Endothelial cell of umbilical vein (primary cell): ENCODE measurements around the gene CCNL2. TPM values are rescaled to one million over a fixed set of nuclear protein-coding genes. Genes with fewer than 3 reads are reported as not detected.

Source experiments
- BruUV-seq: library from RNA; stranded (reverse); fragments of 400-500 nt; replicated peaks from 2 replicates; lab custom pipeline; 2021; lab: Mats Ljungman, UMichigan
- CTCF ChIA-PET: fragments of 300-600, 350-600 bp; sonication (Branson Sonifier 250); formaldehyde crosslinking; loops from one replicate; lab custom pipeline; 2021; ENCODE audit warnings: antibody characterized with exemption, inconsistent platforms; lab: Charles Lee
- POLR2A ChIA-PET: fragments of 300-600, 350-600 bp; sonication (Branson Sonifier 250); formaldehyde crosslinking; loops from one replicate; lab custom pipeline; 2021; ENCODE audit warnings: antibody characterized with exemption, inconsistent platforms; lab: Charles Lee
- DNase-seq: peaks from one replicate; pipeline ENCODE4 v3.0.0-alpha.2; 2011; ENCODE audit warnings: low read depth, low spot score
- FAIRE-seq: peaks from 2 replicates; lab custom pipeline; 2011; peaks lifted over from hg19 to GRCh38; lab: Jason Lieb, UNC
- H2AFZ ChIP-seq: 2 replicates; pipeline ENCODE4 v1.6.0; 2012; ENCODE audit warnings: low read depth, low read length, control low read depth, inconsistent platforms
- H3K27ac ChIP-seq: 2 replicates; pipeline ENCODE4 v1.5.1; 2011; ENCODE audit warnings: low read depth, mild to moderate bottlenecking, control low read depth, low read length, moderate library complexity; ENCODE audit not compliant: insufficient read depth
- H3K27me3 ChIP-seq, 2 experiments: 2 replicates each; pipeline versions ENCODE4 v1.6.0 to v1.6.1; 2011; ENCODE audit warnings: low read length in 2 of 2, mixed read lengths in 1 of 2; ENCODE audit not compliant: control insufficient read depth in 2 of 2, insufficient read depth in 2 of 2
- H3K36me3 ChIP-seq, 2 experiments: 2 replicates in 1 of 2; 3 replicates in 1 of 2; pipeline ENCODE4 v1.5.1; 2011; ENCODE audit warnings: low read length in 2 of 2, mild to moderate bottlenecking in 1 of 2, moderate library complexity in 1 of 2; ENCODE audit not compliant: control insufficient read depth in 2 of 2, insufficient read depth in 2 of 2; ENCODE audit errors: extremely low read depth in 1 of 2
- H3K4me1 ChIP-seq: 3 replicates; pipeline ENCODE4 v1.5.1; 2011; ENCODE audit warnings: mild to moderate bottlenecking, low read length; ENCODE audit not compliant: control insufficient read depth, insufficient read depth; ENCODE audit errors: extremely low read depth
- H3K4me2 ChIP-seq: 2 replicates; pipeline ENCODE4 v1.6.1; 2011; ENCODE audit warnings: low read length, control low read depth, mixed read lengths; ENCODE audit not compliant: insufficient read depth
- H3K4me3 ChIP-seq, 3 experiments: fragments of 200-600 bp in 1 of 3; sonication (generic), shearing (Covaris generic) in 1 of 3; replicated peaks in 1 of 3; 2 replicates each; pipeline ENCODE4 v1.5.1; 2011 to 2016; ENCODE audit warnings: control low read depth in 3 of 3, low read length in 3 of 3, mild to moderate bottlenecking in 2 of 3, inconsistent platforms in 1 of 3, low read depth in 1 of 3, moderate library complexity in 1 of 3; ENCODE audit not compliant: insufficient read depth in 1 of 3
- H3K79me2 ChIP-seq: 2 replicates; pipeline ENCODE4 v1.6.0; 2012; ENCODE audit warnings: low read length, inconsistent platforms; ENCODE audit not compliant: control insufficient read depth, insufficient read depth
- H3K9ac ChIP-seq: replicated peaks from 2 replicates; pipeline ENCODE3; 2011; ENCODE audit warnings: low read length, control low read depth; ENCODE audit not compliant: insufficient read depth; ENCODE audit errors: extremely low read depth
- H3K9me1 ChIP-seq: replicated peaks from 3 replicates; pipeline ENCODE4 v1.6.0; 2011; ENCODE audit warnings: mild to moderate bottlenecking, low read length; ENCODE audit not compliant: control insufficient read depth, insufficient read depth; ENCODE audit errors: extremely low read depth
- H3K9me3 ChIP-seq: replicated peaks from 2 replicates; pipeline ENCODE4 v1.5.1; 2012; ENCODE audit warnings: low read length, inconsistent platforms; ENCODE audit not compliant: control insufficient read depth, insufficient read depth
- H4K20me1 ChIP-seq: replicated peaks from 2 replicates; pipeline ENCODE3; 2011; ENCODE audit warnings: mild to moderate bottlenecking, low read length; ENCODE audit not compliant: control insufficient read depth, insufficient read depth; ENCODE audit errors: extremely low read depth
- EZH2 ChIP-seq: IDR thresholded peaks from 2 replicates; pipeline ENCODE4 v1.6.1; 2012; ENCODE audit warnings: borderline replicate concordance, low read depth, mild to moderate bottlenecking, moderate library complexity, low read length, inconsistent platforms; ENCODE audit not compliant: severe bottlenecking
- FOS ChIP-seq: IDR thresholded peaks from 2 replicates; pipeline ENCODE4 v1.6.1; 2011; ENCODE audit warnings: mild to moderate bottlenecking, low read length, moderate library complexity, borderline replicate concordance; ENCODE audit not compliant: insufficient read depth
- GATA2 ChIP-seq: IDR thresholded peaks from 2 replicates; pipeline ENCODE4 v1.7.0; 2011; ENCODE audit warnings: low read depth, mild to moderate bottlenecking, moderate library complexity, mixed read lengths, low read length; ENCODE audit not compliant: insufficient read length, insufficient read depth
- JUN ChIP-seq: IDR thresholded peaks from 2 replicates; pipeline ENCODE4 v1.6.1; 2011; ENCODE audit warnings: borderline replicate concordance, low read depth; ENCODE audit not compliant: insufficient read length, insufficient read depth
- MYC ChIP-seq: IDR thresholded peaks from one replicate; pipeline ENCODE4 v1.6.1; 2011; ENCODE audit warnings: mild to moderate bottlenecking, low read depth, low read length
- POLR2A ChIP-seq: IDR thresholded peaks from 2 replicates; pipeline ENCODE4 v1.6.1; 2012; ENCODE audit warnings: low read depth, mild to moderate bottlenecking, control low read depth, low read length
- POLR2AphosphoS5 ChIP-seq: IDR thresholded peaks from 2 replicates; pipeline ENCODE4 v1.6.1; 2012; ENCODE audit warnings: low read depth, mild to moderate bottlenecking, control low read depth, low read length, moderate library complexity; ENCODE audit not compliant: insufficient read depth
- dilution Hi-C: fragments of 300-500 bp; cut with MboI; formaldehyde crosslinking; loops from one replicate; pipeline ENCODE4 v1.15.0; 2019; ENCODE audit warnings: low sequenced_read_pairs; ENCODE audit not compliant: extremely low pct_ligation_motif_present
- intact Hi-C: fragments of 100-400 bp; cut with micrococcal nuclease; formaldehyde crosslinking; loops from one replicate; pipeline ENCODE4 v1.10.0; 2022
- polyA plus RNA-seq, 4 experiments: library from polyadenylated mRNA; depleted of rRNA in 3 of 4; stranded (reverse) in 3 of 4; unstranded in 1 of 4; fragments of >200 nt; gene quantifications; 2 replicates each; pipeline versions ENCODE4 v1.2.1 to v1.2.3, GENCODE V29; 2011 to 2012; ENCODE audit warnings: missing spikeins in 1 of 4
- total RNA-seq: library from RNA; stranded (reverse); gene quantifications from 2 replicates; pipeline ENCODE4 v1.2.3, GENCODE V29; 2021
- TF ChIP-seq, protein P1 (sequence below), 2 donors: IDR thresholded peaks; 1 replicate in 1 of 2; 2 replicates in 1 of 2; pipeline ENCODE4 v1.5.1; 2011; ENCODE audit warnings: low read length in 2 of 2, mild to moderate bottlenecking in 2 of 2, moderate library complexity in 2 of 2, control low read depth in 1 of 2, inconsistent platforms in 1 of 2, low read depth in 1 of 2; ENCODE audit not compliant: insufficient read depth in 1 of 2; ENCODE audit errors: extremely low read depth in 1 of 2
- TF ChIP-seq, protein P2 (sequence below): IDR thresholded peaks from 2 replicates; pipeline ENCODE4 v1.6.1; 2011; ENCODE audit not compliant: insufficient read depth, insufficient read length

The CCNL2 gene
- total and polyA plus RNA-seq, 2 donors (not counting 3 experiments of a cell fraction or from before 2014, with no cell fraction given), result 188 to 209 TPM

DNA sequence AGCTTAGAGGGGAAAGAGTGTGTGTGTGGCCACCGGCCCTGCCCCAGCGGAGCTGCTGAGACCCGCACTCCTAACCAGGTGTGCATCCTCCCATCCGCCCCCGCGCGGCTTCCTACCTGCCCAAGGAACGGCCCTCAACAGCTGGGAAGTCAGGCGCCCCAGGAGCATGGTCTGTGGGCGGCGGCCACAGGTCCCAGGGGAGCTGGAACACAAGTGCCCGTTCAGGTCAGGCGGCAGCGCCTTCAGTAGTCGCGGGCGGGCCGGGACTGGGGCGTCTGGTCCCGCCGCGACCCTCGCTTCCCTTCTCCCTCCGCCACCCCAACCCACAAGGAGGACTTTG is 24.6 kb downstream of the CCNL2 start:
- Histone ChIP-seq H2AFZ (peak overlapping the region; percentile 62), H3K79me2 (peaks cover 19% of the 10 kb centered on the region), H3K9me1 (no peaks in the 10 kb centered on the region), H3K27ac (peak overlapping the region; percentile 71), H3K4me2 (peak overlapping the region; percentile 84), H3K27me3 (no peaks in the 10 kb centered on the region), H3K4me3 (peak overlapping the region; percentile 81 to 88 (median 84)), H3K4me1 (peaks cover 13% of the 10 kb centered on the region), H3K9me3 (no peaks in the 10 kb centered on the region), H3K36me3 (peaks cover 0 to 3% of the 10 kb centered on the region in 2 experiments), H4K20me1 (no peaks in the 10 kb centered on the region), H3K9ac (peak overlapping the region; percentile 95)
- BruUV-seq, result no TSS peak
- intact Hi-C loops (loop anchor here (2.0 kb wide), 2 partner anchors 50 to 66 kb away; partner anchors contain the start of genes CPTP and INTS11), dilution Hi-C loops (no loop called here)
- no peak for DNase-seq
- POLR2A ChIA-PET, result interaction anchor here (1.4 kb wide), 1 partner anchor 33 kb away, joined by 4 read pairs; the partner anchor contains the start of gene MRPL20
- TF ChIP-seq POLR2AphosphoS5, result no peak
- TF ChIP-seq, protein P1, sequence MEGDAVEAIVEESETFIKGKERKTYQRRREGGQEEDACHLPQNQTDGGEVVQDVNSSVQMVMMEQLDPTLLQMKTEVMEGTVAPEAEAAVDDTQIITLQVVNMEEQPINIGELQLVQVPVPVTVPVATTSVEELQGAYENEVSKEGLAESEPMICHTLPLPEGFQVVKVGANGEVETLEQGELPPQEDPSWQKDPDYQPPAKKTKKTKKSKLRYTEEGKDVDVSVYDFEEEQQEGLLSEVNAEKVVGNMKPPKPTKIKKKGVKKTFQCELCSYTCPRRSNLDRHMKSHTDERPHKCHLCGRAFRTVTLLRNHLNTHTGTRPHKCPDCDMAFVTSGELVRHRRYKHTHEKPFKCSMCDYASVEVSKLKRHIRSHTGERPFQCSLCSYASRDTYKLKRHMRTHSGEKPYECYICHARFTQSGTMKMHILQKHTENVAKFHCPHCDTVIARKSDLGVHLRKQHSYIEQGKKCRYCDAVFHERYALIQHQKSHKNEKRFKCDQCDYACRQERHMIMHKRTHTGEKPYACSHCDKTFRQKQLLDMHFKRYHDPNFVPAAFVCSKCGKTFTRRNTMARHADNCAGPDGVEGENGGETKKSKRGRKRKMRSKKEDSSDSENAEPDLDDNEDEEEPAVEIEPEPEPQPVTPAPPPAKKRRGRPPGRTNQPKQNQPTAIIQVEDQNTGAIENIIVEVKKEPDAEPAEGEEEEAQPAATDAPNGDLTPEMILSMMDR (IDR thresholded peaks at IDR 0.05; ENCODE audit: extremely low read depth in 1 of 2, insufficient read depth in 1 of 2, low read depth in 1 of 2, low read length in 2 of 2), result no peak
- TF ChIP-seq JUN, result no peak
- TF ChIP-seq GATA2, result no peak
- no peak for TF ChIP-seq FOS
- no peak for TF ChIP-seq MYC
- no peak for TF ChIP-seq POLR2A
- TF ChIP-seq, protein P2, sequence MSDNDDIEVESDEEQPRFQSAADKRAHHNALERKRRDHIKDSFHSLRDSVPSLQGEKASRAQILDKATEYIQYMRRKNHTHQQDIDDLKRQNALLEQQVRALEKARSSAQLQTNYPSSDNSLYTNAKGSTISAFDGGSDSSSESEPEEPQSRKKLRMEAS, result no peak
- no peak for TF ChIP-seq EZH2
- no peak for FAIRE-seq
- CTCF ChIA-PET, result interaction anchor here (0.8 to 1.9 kb wide), 9 partner anchors 12 to 131 kb away, joined by 3 to 9 read pairs (median 3); partner anchors contain the start of gene CCNL2
